K562 (cell line): Measurements from ENCODE around the gene SAP30BP.

Source experiments
- ARID3A ChIP-seq: IDR thresholded peaks from 2 replicates; pipeline ENCODE4 v1.6.1; 2012; ENCODE audit warnings: low read depth, low read length, improper control_type of control experiment, borderline replicate concordance
- CBFB ChIP-seq: sonication (generic); formaldehyde crosslinking; IDR thresholded peaks from 2 replicates; pipeline ENCODE4 v1.4.0; 2020; ENCODE audit warnings: mild to moderate bottlenecking, missing genetic modification reagents
- CBX5 ChIP-seq: IDR thresholded peaks from 2 replicates; pipeline ENCODE4 v1.6.1; 2014; ENCODE audit warnings: low read depth, borderline replicate concordance
- CTCF ChIP-seq, 3 experiments: IDR thresholded peaks in 2 of 3; conservative IDR thresholded peaks in 1 of 3; 2 replicates each; pipeline ENCODE4 v1.5.1; 2011 to 2012; ENCODE audit warnings: low read length in 3 of 3, mild to moderate bottlenecking in 3 of 3, control low read depth in 2 of 3, improper control_type of control experiment in 1 of 3, inconsistent platforms in 1 of 3, low read depth in 1 of 3, mixed read lengths in 1 of 3, moderate library complexity in 1 of 3; ENCODE audit not compliant: insufficient read depth in 2 of 3
- ELK1 ChIP-seq: sonication (generic); formaldehyde crosslinking; IDR thresholded peaks from 2 replicates; pipeline ENCODE4 v1.8.1; 2022; ENCODE audit warnings: missing genetic modification reagents
- KLF16 ChIP-seq: IDR thresholded peaks from 2 replicates; pipeline ENCODE4 v1.6.1; 2016; ENCODE audit warnings: antibody characterized with exemption
- POLR2AphosphoS5 ChIP-seq: IDR thresholded peaks from 2 replicates; pipeline ENCODE4 v1.6.1; 2011; ENCODE audit warnings: mild to moderate bottlenecking, low read depth, low read length, moderate library complexity; ENCODE audit not compliant: control insufficient read depth, insufficient read depth
- SIN3A ChIP-seq, 2 experiments: fragments of 150-350 bp in 1 of 2; IDR thresholded peaks; 2 replicates each; pipeline ENCODE4 v1.6.1; 2011 to 2016; ENCODE audit warnings: borderline replicate concordance in 2 of 2, low read depth in 2 of 2, low read length in 2 of 2, mild to moderate bottlenecking in 2 of 2, moderate library complexity in 2 of 2; ENCODE audit not compliant: control insufficient read depth in 1 of 2
- TEAD4 ChIP-seq, 2 experiments: sonication (generic) in 1 of 2; formaldehyde crosslinking in 1 of 2; IDR thresholded peaks; 2 replicates each; pipeline versions ENCODE4 v1.6.1 to v1.8.0; 2012 to 2022; ENCODE audit warnings: borderline replicate concordance in 1 of 2, inconsistent platforms in 1 of 2, low read length in 1 of 2, mild to moderate bottlenecking in 1 of 2, missing genetic modification reagents in 1 of 2
- ZBTB17 ChIP-seq: fragments of 450-650 bp; formaldehyde crosslinking; IDR thresholded peaks from 2 replicates; pipeline ENCODE4 v1.4.0; 2020; ENCODE audit warnings: mild to moderate bottlenecking
- ZNF274 ChIP-seq: IDR thresholded peaks from 2 replicates; pipeline ENCODE4 v1.6.1; 2011; ENCODE audit warnings: low read depth, mild to moderate bottlenecking, low read length, moderate library complexity, borderline replicate concordance
- ZNF445 ChIP-seq: fragments of 250-450 bp; sonication (Bioruptor Pico); IDR thresholded peaks from 2 replicates; pipeline ENCODE4 v1.4.0; 2020; ENCODE audit warnings: low read depth, mild to moderate bottlenecking, moderate library complexity

GRCh38 chr17:75639327-75639726 lies 27.8 kb upstream of the SAP30BP start:
- no peak for TF ChIP-seq POLR2AphosphoS5
- no peak for TF ChIP-seq TEAD4 (IDR thresholded peaks at IDR 0.05; ENCODE audit: low read length)
- no peak for TF ChIP-seq TEAD4 (CRISPR knock-in tag; IDR thresholded peaks at IDR 0.05; ENCODE audit: borderline replicate concordance)
- TF ChIP-seq ZNF274 = no peak
- no peak for TF ChIP-seq CTCF (IDR thresholded peaks at IDR 0.05 in 2 of 3, conservative IDR thresholded peaks at IDR 0.05 in 1 of 3; ENCODE audit: insufficient read depth in 2 of 3, low read depth in 1 of 3, low read length in 3 of 3)
- no peak for TF ChIP-seq CBFB (CRISPR knock-in tag)
- no peak for TF ChIP-seq ARID3A
- no peak for TF ChIP-seq ZNF445 (CRISPR knock-in tag)
- TF ChIP-seq SIN3A (IDR thresholded peaks at IDR 0.05; ENCODE audit: borderline replicate concordance in 2 of 2, control insufficient read depth in 1 of 2, low read depth in 2 of 2, low read length in 2 of 2) = no peak
- TF ChIP-seq ELK1 (CRISPR knock-in tag) = no peak
- TF ChIP-seq ZBTB17 (CRISPR knock-in tag) = no peak
- no peak for TF ChIP-seq KLF16
- no peak for TF ChIP-seq CBX5
